HK-2 (cell line): ENCODE data around the gene ATP2B1.
"Not testable (repeated sequence)": the region's sequence is repeated elsewhere in the genome, so short reads cannot be mapped to it uniquely, and the experiment has no call there.

Experiments
- DNase-seq: peaks from one replicate; pipeline ENCODE4 v3.0.0-alpha.2; 2018; ENCODE audit not compliant: unreplicated experiment

Gene ATP2B1

DNA sequence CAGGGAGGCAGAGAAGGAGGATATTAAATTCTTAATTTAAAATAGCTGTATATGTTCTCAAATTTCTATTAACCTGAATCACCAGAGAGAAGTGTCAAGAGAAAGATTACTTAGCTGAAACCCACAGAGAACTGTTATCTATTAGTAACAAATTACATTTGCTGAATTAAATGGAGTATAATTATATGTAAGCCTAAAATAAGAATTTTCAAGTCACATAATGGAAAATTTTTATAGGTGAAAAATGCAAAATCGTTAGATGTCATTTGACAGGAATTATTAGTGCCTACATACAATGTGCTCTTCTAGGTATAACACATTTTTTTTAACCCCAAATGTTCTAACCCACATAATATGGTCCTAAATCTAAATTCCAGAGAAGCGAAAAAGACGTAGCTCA is 4.1 kb upstream of the ATP2B1 start:
- no peak for DNase-seq

GRCh38 chr12:89710873-89711750 is 2.5 kb upstream of the ATP2B1 start:
- no peak for DNase-seq

DNA sequence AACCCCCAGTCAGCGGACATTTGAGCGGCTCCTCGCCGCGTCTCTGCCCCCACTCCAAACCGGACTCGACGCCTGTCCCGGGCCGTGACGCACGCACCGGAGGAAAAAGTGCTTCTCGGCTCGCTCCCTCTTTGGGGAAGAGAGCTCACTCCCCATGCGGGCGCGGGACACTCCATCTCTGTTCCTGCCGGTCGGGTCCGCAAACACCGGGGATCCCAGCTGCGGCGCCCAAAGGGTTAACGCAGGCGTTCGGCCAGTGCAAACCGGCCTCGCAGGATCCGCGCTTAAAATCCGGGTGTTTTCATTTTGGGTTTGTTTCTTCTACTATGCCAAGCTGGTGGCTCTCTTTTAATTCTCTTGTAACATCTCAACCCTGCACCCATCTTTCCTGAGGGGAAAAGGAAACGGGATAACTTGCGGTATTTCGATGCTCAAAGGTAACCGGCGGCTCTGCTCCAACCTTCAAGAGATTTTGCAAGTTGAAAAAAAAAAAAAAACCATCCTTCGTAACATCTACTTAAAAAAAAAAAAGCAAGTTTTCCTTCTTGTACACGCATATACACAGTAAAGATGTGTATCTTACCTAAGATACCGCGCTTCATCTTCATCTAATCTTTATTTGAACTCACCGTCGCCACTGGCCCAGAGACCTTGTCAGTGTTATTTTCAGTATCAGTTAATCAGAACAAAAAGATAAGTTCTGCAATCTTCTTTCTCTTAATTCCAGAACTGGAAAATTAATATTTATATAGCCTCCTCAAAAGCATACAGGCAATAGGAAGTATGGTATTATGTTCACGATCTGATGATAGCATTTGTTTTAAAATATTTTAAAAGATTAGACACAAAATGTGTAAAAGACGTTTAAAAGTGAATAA is 1.6 kb upstream of the ATP2B1 start:
- no peak for DNase-seq

- DNase-seq: peak; percentile 98
Observed at GRCh38 chr12:89709157-89709994, 738 bp upstream of the ATP2B1 start.

DNA sequence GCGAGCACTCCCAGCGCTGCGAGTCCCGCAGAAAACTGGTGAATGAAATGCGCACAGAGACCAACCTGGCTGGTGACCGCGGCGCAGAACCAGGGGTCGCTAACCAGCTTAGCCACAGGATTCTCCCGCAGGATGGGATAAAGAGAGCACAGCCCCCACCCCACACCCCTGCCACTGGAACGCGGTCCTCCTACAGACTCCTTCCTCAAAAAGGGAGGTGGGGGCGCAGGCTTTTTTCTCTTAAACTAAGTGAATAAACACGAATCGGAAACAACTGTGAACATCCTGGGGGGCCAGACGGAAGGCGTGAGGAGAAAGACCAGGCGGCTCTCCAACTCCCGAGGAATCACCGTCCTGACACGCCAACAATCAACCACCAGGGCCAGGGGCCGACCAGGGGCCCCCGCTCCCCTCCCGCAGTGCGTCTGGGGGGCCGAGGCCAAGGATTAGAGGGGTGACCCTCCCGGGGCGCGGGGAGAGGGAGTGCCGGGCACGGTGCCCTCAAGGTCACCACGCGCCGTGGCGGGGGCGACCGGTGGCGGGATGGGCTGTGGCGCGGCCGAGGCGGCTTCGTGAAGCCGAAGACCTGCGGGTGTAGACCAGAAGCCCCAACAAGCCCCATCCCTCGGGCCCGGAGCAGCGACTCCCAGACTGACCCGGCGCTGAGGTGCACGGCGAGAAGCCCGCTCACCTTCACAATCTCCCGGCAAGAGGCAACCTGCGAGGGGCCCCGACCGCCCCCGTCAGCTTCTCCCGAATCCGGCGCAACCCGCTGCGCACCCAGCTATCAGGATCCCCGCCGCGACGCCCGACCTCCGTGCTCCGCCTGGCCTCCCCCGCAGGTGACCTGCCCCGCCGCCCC is 704 bp downstream of the ATP2B1 start:
- peak; percentile 45 for DNase-seq

- DNase-seq: peak; percentile 23
Observed at GRCh38 chr12:89706986-89707702, 1.5 kb downstream of the ATP2B1 start.

- DNase-seq: no peak
Observed at GRCh38 chr12:89706551-89706950, 2.1 kb downstream of the ATP2B1 start.

DNA sequence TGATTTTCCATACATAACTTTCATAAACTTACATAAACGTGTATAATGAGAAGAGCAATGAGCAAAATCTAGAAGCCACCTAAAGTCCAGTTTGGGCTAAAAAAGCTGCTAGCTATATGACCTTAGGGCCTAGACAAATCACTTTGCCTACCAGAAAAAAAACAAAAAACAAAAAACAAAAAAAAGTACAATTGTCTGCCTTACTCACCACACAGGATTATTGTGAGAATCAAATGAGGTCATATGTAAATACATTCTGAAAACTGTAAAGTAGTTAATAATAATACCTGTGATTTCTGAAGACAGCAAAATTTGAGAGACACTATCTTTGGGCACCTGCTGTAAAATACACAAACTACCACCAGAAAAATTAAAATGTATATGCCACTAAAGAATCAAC is 4.2 kb downstream of the ATP2B1 start:
- DNase-seq: no peak

GRCh38 chr12:89703768-89704167 is 4.9 kb downstream of the ATP2B1 start:
- no peak for DNase-seq

DNA sequence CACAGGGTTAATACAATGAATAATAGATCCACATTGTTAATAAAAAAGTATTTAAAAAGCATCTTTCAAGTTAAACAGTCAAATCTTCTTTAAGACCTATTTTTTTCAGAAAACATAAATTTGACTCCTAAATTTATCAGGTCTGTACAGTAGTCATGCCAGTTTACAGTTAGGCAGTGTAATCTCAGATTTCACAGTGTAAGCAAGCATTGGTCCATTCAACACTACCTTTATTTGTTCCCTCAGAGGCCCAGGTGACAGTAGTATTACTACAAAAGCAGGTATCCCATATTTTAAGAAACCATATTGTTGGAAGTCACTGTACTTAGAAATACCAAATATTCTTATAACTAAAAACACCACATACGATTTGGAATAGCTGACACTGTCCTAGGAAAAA is 6.1 kb downstream of the ATP2B1 start:
- no peak for DNase-seq

DNA sequence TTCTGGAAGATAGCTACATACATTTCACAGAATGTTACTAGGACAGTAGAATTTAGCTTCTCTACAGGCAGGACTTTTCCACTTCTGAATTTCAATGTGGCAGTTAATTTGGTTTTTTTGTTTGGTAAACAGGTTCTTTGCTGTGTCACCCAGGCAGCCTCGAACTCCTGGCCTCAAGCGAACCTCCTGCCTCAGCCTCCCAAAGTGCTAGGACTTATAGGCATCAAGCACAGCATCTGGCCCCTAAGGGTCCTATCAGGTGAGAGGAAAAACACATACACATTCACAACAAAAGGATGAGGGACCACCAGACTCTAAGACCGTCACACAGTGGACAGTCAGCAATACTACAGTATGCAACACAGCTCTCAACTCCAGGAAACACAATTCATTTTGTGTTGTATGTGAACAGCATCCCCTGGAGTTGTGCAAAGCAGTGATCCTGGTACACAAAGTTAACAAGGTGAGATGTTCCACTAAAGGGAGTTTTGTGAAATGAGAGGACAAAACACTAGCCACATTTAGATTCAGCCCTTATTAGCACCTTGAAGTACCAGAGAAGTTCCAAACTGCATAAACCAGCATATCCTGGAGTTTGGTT is 6.9 kb downstream of the ATP2B1 start:
- DNase-seq: no peak

DNA sequence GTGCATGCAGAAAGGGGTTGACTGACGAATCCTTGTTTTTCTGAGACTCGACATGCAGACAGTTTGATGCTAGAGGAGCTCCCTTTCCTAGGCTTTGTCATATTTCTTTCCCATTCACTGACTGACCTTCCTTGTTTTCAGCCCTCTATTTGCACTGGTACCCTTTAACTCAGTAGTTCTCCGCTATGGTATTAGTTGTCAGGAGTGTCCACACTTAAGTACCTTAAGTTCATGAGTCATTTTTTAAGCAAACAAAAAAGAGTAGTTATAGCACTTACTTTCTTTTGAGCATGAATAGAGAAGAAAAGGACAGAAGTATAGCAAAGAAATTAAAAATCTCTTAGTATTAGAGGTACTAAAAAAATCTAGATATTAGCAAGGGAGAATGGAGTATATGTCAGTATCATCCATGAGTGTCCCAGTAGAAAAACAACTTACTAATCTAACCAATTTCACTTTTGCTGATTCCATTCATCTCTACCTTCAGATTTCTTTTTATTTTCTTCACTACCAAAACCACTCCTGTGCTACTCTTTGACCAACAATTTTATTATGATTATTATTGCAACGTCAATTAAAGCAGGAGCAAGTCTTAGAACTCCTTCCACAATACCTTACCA is 8.3 kb downstream of the ATP2B1 start:
- no peak for DNase-seq

DNA sequence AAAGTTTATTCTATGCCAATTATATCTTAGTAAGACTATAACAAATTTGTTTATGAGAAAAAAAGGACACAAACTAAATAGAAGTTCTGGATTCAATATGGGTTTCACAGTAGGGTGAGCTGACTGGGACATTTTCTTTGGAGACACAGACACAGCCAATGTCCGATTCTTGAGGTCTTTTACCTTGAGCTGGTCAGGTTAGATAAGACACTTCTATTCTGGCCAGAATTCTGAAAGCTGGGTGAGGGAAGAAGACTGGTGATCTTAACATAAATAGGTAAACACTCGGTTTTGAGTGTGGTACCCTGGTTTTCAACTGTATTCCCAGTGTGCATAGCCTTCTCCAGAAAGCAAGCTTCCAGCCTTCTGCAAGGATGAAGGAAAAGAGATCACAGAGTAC is 10.0 kb downstream of the ATP2B1 start:
- no peak for DNase-seq

GRCh38 chr12:89697728-89698127 is 10.9 kb downstream of the ATP2B1 start:
- not testable (repeated sequence) for DNase-seq

GRCh38 chr12:89697296-89697695 is 11.3 kb downstream of the ATP2B1 start:
- no peak for DNase-seq

DNA sequence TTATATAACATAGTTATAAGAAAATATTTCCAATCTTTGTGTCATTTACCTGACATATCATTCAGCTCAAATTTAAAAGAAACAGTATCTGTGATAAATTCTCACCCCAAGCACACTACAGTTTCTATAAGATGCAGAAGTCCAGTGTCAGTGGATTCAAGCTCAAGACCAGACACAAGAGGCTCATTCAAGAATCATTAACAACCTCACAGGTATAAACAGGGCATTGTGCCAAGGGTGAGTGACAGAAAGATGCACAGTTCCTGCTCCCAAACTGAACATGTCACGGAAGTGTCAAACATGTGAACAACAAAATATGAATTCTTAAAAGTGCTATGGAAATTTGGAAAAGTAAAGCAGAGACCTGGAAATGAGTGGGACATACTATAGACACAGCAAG is 12.8 kb downstream of the ATP2B1 start:
- DNase-seq: no peak

DNA sequence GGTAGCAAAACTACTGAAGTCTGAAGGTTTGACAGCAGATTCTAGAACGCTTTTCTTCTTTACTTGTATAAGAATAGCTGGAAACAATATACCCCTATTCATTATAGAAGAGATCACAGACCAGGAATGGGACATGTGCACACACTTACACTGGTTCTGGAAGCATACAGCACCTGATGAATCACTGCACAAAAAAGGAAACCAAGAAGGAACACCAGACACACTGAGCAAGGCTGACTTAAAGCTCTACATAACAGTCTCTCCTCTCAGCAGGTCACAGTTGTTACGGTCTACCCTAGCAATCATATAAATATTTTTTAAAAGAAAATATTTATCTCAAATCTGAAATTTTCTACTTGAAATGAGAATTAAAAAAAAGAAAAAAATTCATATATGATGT is 13.5 kb downstream of the ATP2B1 start:
- no peak for DNase-seq

DNA sequence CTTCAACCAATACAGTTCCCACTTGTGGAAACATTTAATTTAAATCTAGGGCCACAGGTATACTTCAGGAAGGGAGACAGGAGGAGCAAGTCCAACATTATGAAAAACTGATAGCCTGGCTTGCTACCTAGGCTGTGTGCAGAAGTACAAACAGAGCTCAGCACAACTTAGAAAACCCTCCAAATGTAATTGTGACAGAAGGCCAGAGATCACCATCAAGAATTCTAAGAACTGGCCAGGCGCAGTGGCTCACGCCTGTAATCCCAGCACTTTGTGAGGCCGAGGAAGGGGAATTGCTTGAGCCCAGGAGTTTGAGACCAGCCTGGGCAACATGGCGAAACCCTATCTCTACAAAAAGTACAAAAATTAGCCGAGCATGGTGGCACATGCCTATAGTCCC is 14.1 kb downstream of the ATP2B1 start:
- no peak for DNase-seq

DNA sequence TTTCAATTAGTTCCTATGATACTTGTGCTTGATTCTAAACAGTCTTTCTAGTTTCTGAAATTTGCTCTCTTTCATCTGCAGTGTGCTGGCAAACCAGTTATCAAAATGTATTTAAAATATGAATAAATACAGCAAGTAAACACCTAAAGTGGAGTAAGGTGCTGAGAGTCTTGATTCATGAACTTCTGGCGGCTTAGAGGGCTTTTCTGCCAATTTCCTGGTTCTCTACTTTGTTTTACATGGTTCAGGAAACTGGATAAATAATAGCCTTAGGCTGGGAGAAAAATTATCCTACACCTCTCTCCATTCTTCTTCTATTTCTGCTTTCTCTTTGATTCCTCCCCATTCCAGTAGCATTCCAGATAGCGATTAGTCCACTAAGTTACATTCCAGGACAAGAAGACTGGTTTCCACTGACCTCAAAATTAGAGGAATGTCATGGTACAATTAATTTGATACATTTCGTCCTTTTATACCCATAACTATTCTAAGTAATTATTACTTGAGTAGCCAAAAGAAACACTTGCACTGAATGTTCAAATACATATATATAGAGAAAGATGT is 14.9 kb downstream of the ATP2B1 start:
- DNase-seq: no peak
